IPS-15b (cell line): ENCODE results near the gene IL12RB1.

Experiments used
- H3K27me3 ChIP-seq: one replicate; pipeline ENCODE4 v1.6.1; 2013; ENCODE audit warnings: low read length; ENCODE audit not compliant: control insufficient read depth, insufficient read depth
- H3K36me3 ChIP-seq: one replicate; pipeline ENCODE4 v1.6.1; 2013; ENCODE audit warnings: low read length; ENCODE audit not compliant: control insufficient read depth, insufficient read depth
- H3K4me1 ChIP-seq: one replicate; pipeline ENCODE4 v1.6.1; 2013; ENCODE audit warnings: mild to moderate bottlenecking, low read length; ENCODE audit not compliant: control insufficient read depth, insufficient read depth
- H3K4me3 ChIP-seq: one replicate; pipeline ENCODE4 v1.5.1; 2013; ENCODE audit warnings: low read depth, low read length
- H3K9ac ChIP-seq: one replicate; pipeline ENCODE4 v1.6.1; 2013; ENCODE audit warnings: low read depth, mild to moderate bottlenecking, low read length
- H3K9me3 ChIP-seq: one replicate; pipeline ENCODE4 v1.6.1; 2013; ENCODE audit warnings: mild to moderate bottlenecking, low read length; ENCODE audit not compliant: control insufficient read depth, insufficient read depth

Gene IL12RB1

GRCh38 chr19:18013210-18014111, 73.3 kb downstream of the IL12RB1 start:
- peaks cover 17% of the 10 kb centered on the region for H3K36me3 ChIP-seq

GRCh38 chr19:18010149-18010548, 76.6 kb downstream of the IL12RB1 start:
- H3K9me3 ChIP-seq: no peaks in the 10 kb centered on the region
- peaks cover 17% of the 10 kb centered on the region for H3K36me3 ChIP-seq
- H3K4me1 ChIP-seq: peaks cover 3% of the 10 kb centered on the region
- no peak overlapping the region for H3K4me3 ChIP-seq
- no peak overlapping the region for H3K9ac ChIP-seq
- no peaks in the 10 kb centered on the region for H3K27me3 ChIP-seq

More at GRCh38 chr19:18013210-18014111, 73.3 kb downstream of the IL12RB1 start:
- Histone ChIP-seq H3K4me3 (no peak overlapping the region), H3K9me3 (no peaks in the 10 kb centered on the region), H3K4me1 (no peaks in the 10 kb centered on the region), H3K9ac (no peak overlapping the region), H3K27me3 (no peaks in the 10 kb centered on the region)

GRCh38 chr19:18009412-18010066, 77.2 kb downstream of the IL12RB1 start:
- H3K9me3 ChIP-seq: no peaks in the 10 kb centered on the region
- peaks cover 3% of the 10 kb centered on the region for H3K4me1 ChIP-seq
- H3K36me3 ChIP-seq: peaks cover 17% of the 10 kb centered on the region
- no peaks in the 10 kb centered on the region for H3K27me3 ChIP-seq
- H3K9ac ChIP-seq: no peak overlapping the region
- no peak overlapping the region for H3K4me3 ChIP-seq
